ENCODE measurements around the gene ZNF827.

GRCh38 chr4:145899886-145900460 lies 38.6 kb downstream of the ZNF827 start:
- TF ChIP-seq CTCF (IDR thresholded peaks at IDR 0.05 in 8 of 11, conservative IDR thresholded peaks at IDR 0.05 in 3 of 11) (no peak), POLR2A (IDR thresholded peaks at IDR 0.05) (no peak), POLR2AphosphoS5 (IDR thresholded peaks at IDR 0.05) (no peak)

Measured in spleen (tissue), 7 donors.